Measurements from ENCODE around the gene KLC3. TPM values are rescaled to one million over a fixed set of nuclear protein-coding genes. Genes with fewer than 3 reads are reported as not detected.

The KLC3 gene
- total RNA-seq, 2 donors from 2014 or later: not detected

GRCh38 chr19:45345506-45345860 is 4.9 kb downstream of the KLC3 start:
- no peak overlapping the region for H3K4me3 ChIP-seq
- no peak overlapping the region for H3K9ac ChIP-seq (ENCODE audit: low read depth in 2 of 2, low read length in 2 of 2)
- H3K27me3 ChIP-seq: peaks cover 8% of the 10 kb centered on the region
- DNase-seq: no peak
- intact Hi-C loops (cut with DNase I): no loop called here
- TF ChIP-seq CTCF (IDR thresholded peaks at IDR 0.05): no peak
- H3K9me3 ChIP-seq: no peaks in the 10 kb centered on the region
- H3K27ac ChIP-seq: no peak overlapping the region
- no peaks in the 10 kb centered on the region for H3K4me1 ChIP-seq
- no peaks in the 10 kb centered on the region for H3K36me3 ChIP-seq

- no peak overlapping the region for H3K9ac ChIP-seq (ENCODE audit: low read depth in 2 of 2, low read length in 2 of 2)
- H3K27ac ChIP-seq: no peak overlapping the region
- no peak for DNase-seq
- no peaks in the 10 kb centered on the region for H3K4me1 ChIP-seq
- H3K9me3 ChIP-seq: no peaks in the 10 kb centered on the region
- intact Hi-C loops (cut with DNase I): no loop called here
- peaks cover 8% of the 10 kb centered on the region for H3K27me3 ChIP-seq
- H3K4me3 ChIP-seq: no peak overlapping the region
- no peak for TF ChIP-seq CTCF (IDR thresholded peaks at IDR 0.05)
- no peaks in the 10 kb centered on the region for H3K36me3 ChIP-seq
Measured at GRCh38 chr19:45346449-45346848, 5.9 kb downstream of the KLC3 start.

- no peak overlapping the region for H3K4me3 ChIP-seq
- no peaks in the 10 kb centered on the region for H3K36me3 ChIP-seq
- H3K27me3 ChIP-seq: peaks cover 8% of the 10 kb centered on the region
- no peak for DNase-seq
- no peak for TF ChIP-seq CTCF (IDR thresholded peaks at IDR 0.05)
- no peaks in the 10 kb centered on the region for H3K9me3 ChIP-seq
- no peak overlapping the region for H3K9ac ChIP-seq (ENCODE audit: low read depth in 2 of 2, low read length in 2 of 2)
- H3K4me1 ChIP-seq: no peaks in the 10 kb centered on the region
- intact Hi-C loops (cut with DNase I): no loop called here
- no peak overlapping the region for H3K27ac ChIP-seq
Measured at GRCh38 chr19:45347570-45348366, 7.2 kb downstream of the KLC3 start.

- no peak for TF ChIP-seq CTCF (IDR thresholded peaks at IDR 0.05)
- intact Hi-C loops (cut with DNase I): no loop called here
- no peak overlapping the region for H3K27ac ChIP-seq
- peaks cover 8% of the 10 kb centered on the region for H3K27me3 ChIP-seq
- H3K4me1 ChIP-seq: no peaks in the 10 kb centered on the region
- DNase-seq: no peak
- H3K36me3 ChIP-seq: no peaks in the 10 kb centered on the region
- H3K4me3 ChIP-seq: no peak overlapping the region
- no peak overlapping the region for H3K9ac ChIP-seq (ENCODE audit: low read depth in 2 of 2, low read length in 2 of 2)
- H3K9me3 ChIP-seq: no peaks in the 10 kb centered on the region
Measured at GRCh38 chr19:45348367-45349125, 8.0 kb downstream of the KLC3 start.

GRCh38 chr19:45349126-45349415 is 8.5 kb downstream of the KLC3 start:
- no peak overlapping the region for H3K9ac ChIP-seq (ENCODE audit: low read depth in 2 of 2, low read length in 2 of 2)
- peaks cover 8% of the 10 kb centered on the region for H3K27me3 ChIP-seq
- DNase-seq: no peak
- no peak overlapping the region for H3K4me3 ChIP-seq
- H3K27ac ChIP-seq: no peak overlapping the region
- H3K9me3 ChIP-seq: no peaks in the 10 kb centered on the region
- H3K4me1 ChIP-seq: no peaks in the 10 kb centered on the region
- no peak for TF ChIP-seq CTCF (IDR thresholded peaks at IDR 0.05)
- H3K36me3 ChIP-seq: no peaks in the 10 kb centered on the region
- intact Hi-C loops (cut with DNase I): no loop called here

Measured in colonic mucosa (tissue), 4 donors.